Mammary epithelial cell (primary cell): ENCODE measurements around the gene SMYD3.

Experiments used
- EZH2 ChIP-seq: IDR thresholded peaks from 2 replicates; pipeline ENCODE4 v1.6.1; 2012; ENCODE audit warnings: low read length, inconsistent platforms, borderline replicate concordance
- TF ChIP-seq, protein P1 (sequence below), 2 donors: IDR thresholded peaks in 1 of 2; conservative IDR thresholded peaks in 1 of 2; 2 replicates each; pipeline ENCODE4 v1.5.1; 2011 to 2012; ENCODE audit warnings: inconsistent platforms in 2 of 2, low read length in 2 of 2, mild to moderate bottlenecking in 2 of 2, control low read depth in 1 of 2, low read depth in 1 of 2; ENCODE audit not compliant: insufficient read depth in 1 of 2; ENCODE audit errors: extremely low read depth in 1 of 2

DNA sequence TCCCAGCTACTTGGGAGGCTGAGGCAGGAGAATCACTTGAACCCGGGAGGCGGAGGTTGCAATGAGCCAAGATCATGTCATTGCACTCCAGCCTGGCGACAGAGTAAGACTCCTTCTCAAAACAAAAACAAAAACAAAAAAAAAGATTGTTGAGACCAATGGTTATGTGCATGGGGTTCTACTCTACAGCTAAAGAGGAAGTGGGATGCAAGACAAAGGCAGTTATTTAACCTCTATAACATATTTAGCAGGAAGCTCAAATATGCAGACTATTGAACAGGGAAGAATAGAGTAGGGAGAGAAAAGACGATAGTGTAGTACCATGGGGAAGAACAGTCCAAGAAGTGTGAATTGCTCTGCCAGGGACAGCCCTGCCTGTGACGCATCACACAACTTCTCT lies 227.7 kb downstream of the SMYD3 start:
- TF ChIP-seq, protein P1, sequence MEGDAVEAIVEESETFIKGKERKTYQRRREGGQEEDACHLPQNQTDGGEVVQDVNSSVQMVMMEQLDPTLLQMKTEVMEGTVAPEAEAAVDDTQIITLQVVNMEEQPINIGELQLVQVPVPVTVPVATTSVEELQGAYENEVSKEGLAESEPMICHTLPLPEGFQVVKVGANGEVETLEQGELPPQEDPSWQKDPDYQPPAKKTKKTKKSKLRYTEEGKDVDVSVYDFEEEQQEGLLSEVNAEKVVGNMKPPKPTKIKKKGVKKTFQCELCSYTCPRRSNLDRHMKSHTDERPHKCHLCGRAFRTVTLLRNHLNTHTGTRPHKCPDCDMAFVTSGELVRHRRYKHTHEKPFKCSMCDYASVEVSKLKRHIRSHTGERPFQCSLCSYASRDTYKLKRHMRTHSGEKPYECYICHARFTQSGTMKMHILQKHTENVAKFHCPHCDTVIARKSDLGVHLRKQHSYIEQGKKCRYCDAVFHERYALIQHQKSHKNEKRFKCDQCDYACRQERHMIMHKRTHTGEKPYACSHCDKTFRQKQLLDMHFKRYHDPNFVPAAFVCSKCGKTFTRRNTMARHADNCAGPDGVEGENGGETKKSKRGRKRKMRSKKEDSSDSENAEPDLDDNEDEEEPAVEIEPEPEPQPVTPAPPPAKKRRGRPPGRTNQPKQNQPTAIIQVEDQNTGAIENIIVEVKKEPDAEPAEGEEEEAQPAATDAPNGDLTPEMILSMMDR (conservative IDR thresholded peaks at IDR 0.05 in 1 of 2, IDR thresholded peaks at IDR 0.05 in 1 of 2; ENCODE audit: extremely low read depth in 1 of 2, insufficient read depth in 1 of 2, low read depth in 1 of 2, low read length in 2 of 2) = no peak
- TF ChIP-seq EZH2 = no peak
